ENCODE results near the gene EXOC4. TPM values are rescaled to one million over a fixed set of nuclear protein-coding genes. Genes with fewer than 3 reads are reported as not detected.
A peak's percentile ranks its signal among the peaks of the same experiment; 100 is the strongest.

EXOC4 gene
- total and polyA plus RNA-seq, 2 experiments from 2014 or later: 23.9 to 51.7 TPM

GRCh38 chr7:133359449-133359848 is 106.6 kb downstream of the EXOC4 start:
- H3K36me3 ChIP-seq (ENCODE audit: low read depth): 0 out of 2 replicates have a peak, but pooled peaks cover 5% of the 10 kb centered on the region
- H3F3A ChIP-seq (ENCODE audit: insufficient read depth): peaks cover 8% of the 10 kb centered on the region; the same call in 1 of the 2 replicates
- peak overlapping the region; percentile 41; the same call in 1 of the 2 replicates for H3K9ac ChIP-seq
- no peaks in the 10 kb centered on the region for H4K20me1 ChIP-seq (ENCODE audit: insufficient read depth)
- H3K79me2 ChIP-seq (ENCODE audit: insufficient read depth): no peaks in the 10 kb centered on the region
- H3K9me3 ChIP-seq (ENCODE audit: low read depth): no peaks in the 10 kb centered on the region
- TF ChIP-seq EZH2phosphoT487 (IDR thresholded peaks at IDR 0.05; ENCODE audit: insufficient read depth, low read depth) (no peak), EZH2 (IDR thresholded peaks at IDR 0.05; ENCODE audit: insufficient read depth, poor library complexity, severe bottlenecking) (no peak)
- no peak overlapping the region for H2AFZ ChIP-seq
- H3K4me2 ChIP-seq (ENCODE audit: unreplicated experiment): peak overlapping the region; percentile 47
- DNase-seq: peak; percentile 15
- no peaks in the 10 kb centered on the region for H3K9me2 ChIP-seq (ENCODE audit: insufficient read depth)
- no peaks in the 10 kb centered on the region for H3K27me3 ChIP-seq (replicated peaks; ENCODE audit: insufficient read depth)
- peak overlapping the region; percentile 37; the same call in 1 of the 2 replicates for H3K27ac ChIP-seq
- no peak overlapping the region for H3K4me3 ChIP-seq
- peaks cover 27% of the 10 kb centered on the region; the same call in 1 of the 2 replicates for H3K4me1 ChIP-seq (ENCODE audit: insufficient read depth)
- in situ Hi-C loops (cut with MboI): no loop called here

GRCh38 chr7:133360201-133360600 is 107.3 kb downstream of the EXOC4 start:
- peaks cover 26% of the 10 kb centered on the region for H3K4me1 ChIP-seq (ENCODE audit: insufficient read depth)
- no peak overlapping the region for H3K27ac ChIP-seq
- 0 out of 2 replicates have a peak, but pooled peaks cover 5% of the 10 kb centered on the region for H3K36me3 ChIP-seq (ENCODE audit: low read depth)
- no peak overlapping the region for H3K4me3 ChIP-seq
- TF ChIP-seq EZH2 (IDR thresholded peaks at IDR 0.05; ENCODE audit: insufficient read depth, poor library complexity, severe bottlenecking): no peak
- TF ChIP-seq EZH2phosphoT487 (IDR thresholded peaks at IDR 0.05; ENCODE audit: insufficient read depth, low read depth): no peak
- WGBS, 2 experiments (ENCODE audit: low coverage in 1 of 2, low lambda C conversion rate in 2 of 2, missing lambda C conversion rate in 2 of 2): 95 to 98% methylated on average over 2 of the region's 2 CpGs
- H3F3A ChIP-seq (ENCODE audit: insufficient read depth): peaks cover 15% of the 10 kb centered on the region; the same call in 1 of the 2 replicates
- H2AFZ ChIP-seq: no peak overlapping the region
- no peaks in the 10 kb centered on the region for H3K79me2 ChIP-seq (ENCODE audit: insufficient read depth)
- no peaks in the 10 kb centered on the region for H4K20me1 ChIP-seq (ENCODE audit: insufficient read depth)
- H3K9ac ChIP-seq: no peak overlapping the region
- H3K9me3 ChIP-seq (ENCODE audit: low read depth): no peaks in the 10 kb centered on the region
- no peaks in the 10 kb centered on the region for H3K9me2 ChIP-seq (ENCODE audit: insufficient read depth)
- H3K4me2 ChIP-seq (ENCODE audit: unreplicated experiment): no peak overlapping the region
- no peak for DNase-seq
- in situ Hi-C loops (cut with MboI): no loop called here
- H3K27me3 ChIP-seq (replicated peaks; ENCODE audit: insufficient read depth): no peaks in the 10 kb centered on the region

GRCh38 chr7:133361806-133362205 is 108.9 kb downstream of the EXOC4 start:
- DNase-seq: no peak
- H3K4me3 ChIP-seq: no peak overlapping the region
- H3K9ac ChIP-seq: no peak overlapping the region
- H3K4me1 ChIP-seq (ENCODE audit: insufficient read depth): peaks cover 33% of the 10 kb centered on the region
- H3K79me2 ChIP-seq (ENCODE audit: insufficient read depth): no peaks in the 10 kb centered on the region; the same call in 1 of the 2 replicates
- TF ChIP-seq EZH2 (IDR thresholded peaks at IDR 0.05; ENCODE audit: insufficient read depth, poor library complexity, severe bottlenecking): no peak
- TF ChIP-seq EZH2phosphoT487 (IDR thresholded peaks at IDR 0.05; ENCODE audit: insufficient read depth, low read depth): no peak
- H3K4me2 ChIP-seq (ENCODE audit: unreplicated experiment): no peak overlapping the region
- no peaks in the 10 kb centered on the region for H3K9me2 ChIP-seq (ENCODE audit: insufficient read depth)
- no peaks in the 10 kb centered on the region for H4K20me1 ChIP-seq (ENCODE audit: insufficient read depth)
- H3K36me3 ChIP-seq (ENCODE audit: low read depth): 0 out of 2 replicates have a peak, but pooled peaks cover 5% of the 10 kb centered on the region
- no peak overlapping the region for H2AFZ ChIP-seq
- H3K27ac ChIP-seq: no peak overlapping the region
- in situ Hi-C loops (cut with MboI): no loop called here
- no peaks in the 10 kb centered on the region for H3K27me3 ChIP-seq (replicated peaks; ENCODE audit: insufficient read depth)
- peaks cover 18% of the 10 kb centered on the region; the same call in 1 of the 2 replicates for H3F3A ChIP-seq (ENCODE audit: insufficient read depth)
- H3K9me3 ChIP-seq (ENCODE audit: low read depth): no peaks in the 10 kb centered on the region

GRCh38 chr7:133364959-133365690 is 112.2 kb downstream of the EXOC4 start:
- Histone ChIP-seq H3K36me3 (ENCODE audit: low read depth) (0 out of 2 replicates have a peak, but pooled peaks cover 5% of the 10 kb centered on the region), H3K9me3 (ENCODE audit: low read depth) (no peaks in the 10 kb centered on the region), H3K4me1 (ENCODE audit: insufficient read depth) (peaks cover 15% of the 10 kb centered on the region), H3K4me3 (no peak overlapping the region), H3K27me3 (replicated peaks; ENCODE audit: insufficient read depth) (no peaks in the 10 kb centered on the region), H3K79me2 (ENCODE audit: insufficient read depth) (no peaks in the 10 kb centered on the region; the same call in 1 of the 2 replicates), H3K4me2 (ENCODE audit: unreplicated experiment) (peak overlapping the region; percentile 4), H3K9me2 (ENCODE audit: insufficient read depth) (no peaks in the 10 kb centered on the region), H3F3A (ENCODE audit: insufficient read depth) (peaks cover 10% of the 10 kb centered on the region; the same call in 1 of the 2 replicates), H2AFZ (no peak overlapping the region), H3K27ac (0 out of 2 replicates have a peak overlapping the region, but pooled peaks have one; percentile 5), H3K9ac (no peak overlapping the region), H4K20me1 (ENCODE audit: insufficient read depth) (no peaks in the 10 kb centered on the region)
- WGBS, 2 experiments (ENCODE audit: low coverage in 1 of 2, low lambda C conversion rate in 2 of 2, missing lambda C conversion rate in 2 of 2): 72% methylated on average over 4 of the region's 4 CpGs
- in situ Hi-C loops (cut with MboI): no loop called here
- DNase-seq: peak; percentile 38
- TF ChIP-seq EZH2phosphoT487 (IDR thresholded peaks at IDR 0.05; ENCODE audit: insufficient read depth, low read depth) (no peak), EZH2 (IDR thresholded peaks at IDR 0.05; ENCODE audit: insufficient read depth, poor library complexity, severe bottlenecking) (no peak)
